GM23338 (cell line): ENCODE measurements around the gene PHTF1.

Source experiments
- CREB1 ChIP-seq: fragments of 250-450 bp; sonication (Bioruptor Pico); IDR thresholded peaks from 2 replicates; pipeline ENCODE4 v1.5.0; 2020; ENCODE audit warnings: low read depth, mild to moderate bottlenecking, moderate library complexity
- EZH2 ChIP-seq: fragments of 200-600 bp; sonication (generic); IDR thresholded peaks from one replicate; pipeline ENCODE4 v1.8.0; 2017; ENCODE audit warnings: antibody characterized with exemption, mild to moderate bottlenecking, low read depth; ENCODE audit not compliant: unreplicated experiment
- EZH2phosphoT487 ChIP-seq: fragments of 200-600 bp; sonication (generic); IDR thresholded peaks from one replicate; pipeline ENCODE4 v1.8.1; 2018; ENCODE audit warnings: antibody characterized with exemption; ENCODE audit not compliant: unreplicated experiment
- JUNB ChIP-seq: IDR thresholded peaks from one replicate; pipeline ENCODE4 v1.6.1; 2016; ENCODE audit warnings: antibody characterized with exemption; ENCODE audit not compliant: unreplicated experiment
- NANOG ChIP-seq: IDR thresholded peaks from 2 replicates; pipeline ENCODE4 v1.6.1; 2016; ENCODE audit warnings: antibody characterized with exemption, borderline replicate concordance
- POLR2AphosphoS5 ChIP-seq: IDR thresholded peaks from 2 replicates; pipeline ENCODE4 v1.6.1; 2016; ENCODE audit warnings: antibody characterized with exemption, low read depth
- STAT1 ChIP-seq: IDR thresholded peaks from one replicate; pipeline ENCODE4 v1.6.1; 2016; ENCODE audit warnings: antibody characterized with exemption; ENCODE audit not compliant: unreplicated experiment
- ZNF114 ChIP-seq: fragments of 250-450 bp; sonication (Bioruptor Pico); IDR thresholded peaks from 2 replicates; pipeline ENCODE4 v1.5.0; 2020; ENCODE audit warnings: mild to moderate bottlenecking, moderate library complexity
- ZNF331 ChIP-seq: fragments of 250-450 bp; sonication (Bioruptor Pico); IDR thresholded peaks from 2 replicates; pipeline ENCODE4 v1.5.0; 2020; ENCODE audit warnings: low read depth, mild to moderate bottlenecking, moderate library complexity
- TF ChIP-seq, protein P1 (sequence below), 2 experiments: fragments of 200-600 bp in 1 of 2; sonication (generic) in 1 of 2; conservative IDR thresholded peaks; 2 replicates each; pipeline versions ENCODE4 v1.5.1 to v1.6.1; 2016 to 2017; ENCODE audit warnings: antibody characterized with exemption in 2 of 2, low read depth in 2 of 2, mild to moderate bottlenecking in 2 of 2, moderate library complexity in 1 of 2
- TF ChIP-seq, protein P2 (sequence below): IDR thresholded peaks from one replicate; pipeline ENCODE4 v1.6.1; 2018; ENCODE audit warnings: antibody characterized with exemption; ENCODE audit not compliant: unreplicated experiment
- TF ChIP-seq, protein P3 (sequence below): IDR thresholded peaks from 2 replicates; pipeline ENCODE4 v1.6.1; 2016; ENCODE audit warnings: antibody characterized with exemption
- TF ChIP-seq, protein P4 (sequence below): fragments of 250-450 bp; sonication (Bioruptor Pico); IDR thresholded peaks from 2 replicates; pipeline ENCODE4 v1.5.0; 2020; ENCODE audit warnings: mild to moderate bottlenecking, moderate library complexity

DNA sequence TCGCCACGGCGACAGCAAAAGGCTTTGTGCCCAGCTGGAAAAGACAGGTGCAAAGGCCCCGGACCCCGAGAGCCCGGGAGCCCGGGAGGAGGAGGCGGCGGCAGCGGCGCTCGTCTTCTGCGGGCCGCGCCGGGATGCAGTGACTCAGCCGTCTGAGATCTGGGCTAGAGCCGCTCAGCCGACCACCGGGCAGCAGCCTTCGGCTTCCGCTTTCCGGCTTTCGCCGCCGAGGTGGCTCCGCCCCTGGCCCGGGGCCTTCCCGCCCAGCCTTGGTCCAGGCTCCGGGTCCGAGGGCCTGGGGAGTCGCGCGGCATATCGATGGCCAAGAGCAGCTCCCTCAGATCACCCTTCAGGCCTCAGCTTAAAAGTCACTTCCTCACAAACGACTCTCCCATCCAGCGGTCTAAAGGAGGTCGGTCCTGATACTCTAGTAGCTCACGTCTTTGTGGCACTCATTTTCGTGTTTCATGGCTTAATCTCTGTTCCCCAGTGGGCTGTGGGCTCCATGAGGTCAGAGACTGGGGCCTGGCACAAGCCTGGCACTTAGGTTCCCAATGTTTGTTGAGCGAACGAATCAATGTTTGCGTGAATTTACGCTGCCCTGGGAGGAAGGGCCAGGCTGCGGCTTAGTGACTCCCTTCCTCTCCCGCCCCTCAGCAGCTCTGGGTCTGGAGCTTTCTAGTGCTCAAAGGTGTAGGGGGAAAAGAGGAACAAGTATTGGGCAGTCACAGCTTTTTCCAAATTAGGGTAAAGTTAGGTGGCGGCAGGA is at the start of gene PHTF1:
- TF ChIP-seq, protein P1, sequence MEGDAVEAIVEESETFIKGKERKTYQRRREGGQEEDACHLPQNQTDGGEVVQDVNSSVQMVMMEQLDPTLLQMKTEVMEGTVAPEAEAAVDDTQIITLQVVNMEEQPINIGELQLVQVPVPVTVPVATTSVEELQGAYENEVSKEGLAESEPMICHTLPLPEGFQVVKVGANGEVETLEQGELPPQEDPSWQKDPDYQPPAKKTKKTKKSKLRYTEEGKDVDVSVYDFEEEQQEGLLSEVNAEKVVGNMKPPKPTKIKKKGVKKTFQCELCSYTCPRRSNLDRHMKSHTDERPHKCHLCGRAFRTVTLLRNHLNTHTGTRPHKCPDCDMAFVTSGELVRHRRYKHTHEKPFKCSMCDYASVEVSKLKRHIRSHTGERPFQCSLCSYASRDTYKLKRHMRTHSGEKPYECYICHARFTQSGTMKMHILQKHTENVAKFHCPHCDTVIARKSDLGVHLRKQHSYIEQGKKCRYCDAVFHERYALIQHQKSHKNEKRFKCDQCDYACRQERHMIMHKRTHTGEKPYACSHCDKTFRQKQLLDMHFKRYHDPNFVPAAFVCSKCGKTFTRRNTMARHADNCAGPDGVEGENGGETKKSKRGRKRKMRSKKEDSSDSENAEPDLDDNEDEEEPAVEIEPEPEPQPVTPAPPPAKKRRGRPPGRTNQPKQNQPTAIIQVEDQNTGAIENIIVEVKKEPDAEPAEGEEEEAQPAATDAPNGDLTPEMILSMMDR (conservative IDR thresholded peaks at IDR 0.05; ENCODE audit: low read depth in 2 of 2) = no peak
- TF ChIP-seq, protein P2, sequence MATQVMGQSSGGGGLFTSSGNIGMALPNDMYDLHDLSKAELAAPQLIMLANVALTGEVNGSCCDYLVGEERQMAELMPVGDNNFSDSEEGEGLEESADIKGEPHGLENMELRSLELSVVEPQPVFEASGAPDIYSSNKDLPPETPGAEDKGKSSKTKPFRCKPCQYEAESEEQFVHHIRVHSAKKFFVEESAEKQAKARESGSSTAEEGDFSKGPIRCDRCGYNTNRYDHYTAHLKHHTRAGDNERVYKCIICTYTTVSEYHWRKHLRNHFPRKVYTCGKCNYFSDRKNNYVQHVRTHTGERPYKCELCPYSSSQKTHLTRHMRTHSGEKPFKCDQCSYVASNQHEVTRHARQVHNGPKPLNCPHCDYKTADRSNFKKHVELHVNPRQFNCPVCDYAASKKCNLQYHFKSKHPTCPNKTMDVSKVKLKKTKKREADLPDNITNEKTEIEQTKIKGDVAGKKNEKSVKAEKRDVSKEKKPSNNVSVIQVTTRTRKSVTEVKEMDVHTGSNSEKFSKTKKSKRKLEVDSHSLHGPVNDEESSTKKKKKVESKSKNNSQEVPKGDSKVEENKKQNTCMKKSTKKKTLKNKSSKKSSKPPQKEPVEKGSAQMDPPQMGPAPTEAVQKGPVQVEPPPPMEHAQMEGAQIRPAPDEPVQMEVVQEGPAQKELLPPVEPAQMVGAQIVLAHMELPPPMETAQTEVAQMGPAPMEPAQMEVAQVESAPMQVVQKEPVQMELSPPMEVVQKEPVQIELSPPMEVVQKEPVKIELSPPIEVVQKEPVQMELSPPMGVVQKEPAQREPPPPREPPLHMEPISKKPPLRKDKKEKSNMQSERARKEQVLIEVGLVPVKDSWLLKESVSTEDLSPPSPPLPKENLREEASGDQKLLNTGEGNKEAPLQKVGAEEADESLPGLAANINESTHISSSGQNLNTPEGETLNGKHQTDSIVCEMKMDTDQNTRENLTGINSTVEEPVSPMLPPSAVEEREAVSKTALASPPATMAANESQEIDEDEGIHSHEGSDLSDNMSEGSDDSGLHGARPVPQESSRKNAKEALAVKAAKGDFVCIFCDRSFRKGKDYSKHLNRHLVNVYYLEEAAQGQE = no peak
- TF ChIP-seq EZH2phosphoT487 (no peak), POLR2AphosphoS5 (peak; percentile 77), CREB1 (CRISPR knock-in tag) (no peak), ZNF114 (CRISPR knock-in tag) (no peak), EZH2 (no peak), STAT1 (no peak), NANOG (no peak), ZNF331 (CRISPR knock-in tag) (no peak), JUNB (no peak)
- TF ChIP-seq, protein P3, sequence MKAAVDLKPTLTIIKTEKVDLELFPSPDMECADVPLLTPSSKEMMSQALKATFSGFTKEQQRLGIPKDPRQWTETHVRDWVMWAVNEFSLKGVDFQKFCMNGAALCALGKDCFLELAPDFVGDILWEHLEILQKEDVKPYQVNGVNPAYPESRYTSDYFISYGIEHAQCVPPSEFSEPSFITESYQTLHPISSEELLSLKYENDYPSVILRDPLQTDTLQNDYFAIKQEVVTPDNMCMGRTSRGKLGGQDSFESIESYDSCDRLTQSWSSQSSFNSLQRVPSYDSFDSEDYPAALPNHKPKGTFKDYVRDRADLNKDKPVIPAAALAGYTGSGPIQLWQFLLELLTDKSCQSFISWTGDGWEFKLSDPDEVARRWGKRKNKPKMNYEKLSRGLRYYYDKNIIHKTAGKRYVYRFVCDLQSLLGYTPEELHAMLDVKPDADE = 0 out of 2 replicates have a peak, but pooled peaks have one; percentile 12
- TF ChIP-seq, protein P4, sequence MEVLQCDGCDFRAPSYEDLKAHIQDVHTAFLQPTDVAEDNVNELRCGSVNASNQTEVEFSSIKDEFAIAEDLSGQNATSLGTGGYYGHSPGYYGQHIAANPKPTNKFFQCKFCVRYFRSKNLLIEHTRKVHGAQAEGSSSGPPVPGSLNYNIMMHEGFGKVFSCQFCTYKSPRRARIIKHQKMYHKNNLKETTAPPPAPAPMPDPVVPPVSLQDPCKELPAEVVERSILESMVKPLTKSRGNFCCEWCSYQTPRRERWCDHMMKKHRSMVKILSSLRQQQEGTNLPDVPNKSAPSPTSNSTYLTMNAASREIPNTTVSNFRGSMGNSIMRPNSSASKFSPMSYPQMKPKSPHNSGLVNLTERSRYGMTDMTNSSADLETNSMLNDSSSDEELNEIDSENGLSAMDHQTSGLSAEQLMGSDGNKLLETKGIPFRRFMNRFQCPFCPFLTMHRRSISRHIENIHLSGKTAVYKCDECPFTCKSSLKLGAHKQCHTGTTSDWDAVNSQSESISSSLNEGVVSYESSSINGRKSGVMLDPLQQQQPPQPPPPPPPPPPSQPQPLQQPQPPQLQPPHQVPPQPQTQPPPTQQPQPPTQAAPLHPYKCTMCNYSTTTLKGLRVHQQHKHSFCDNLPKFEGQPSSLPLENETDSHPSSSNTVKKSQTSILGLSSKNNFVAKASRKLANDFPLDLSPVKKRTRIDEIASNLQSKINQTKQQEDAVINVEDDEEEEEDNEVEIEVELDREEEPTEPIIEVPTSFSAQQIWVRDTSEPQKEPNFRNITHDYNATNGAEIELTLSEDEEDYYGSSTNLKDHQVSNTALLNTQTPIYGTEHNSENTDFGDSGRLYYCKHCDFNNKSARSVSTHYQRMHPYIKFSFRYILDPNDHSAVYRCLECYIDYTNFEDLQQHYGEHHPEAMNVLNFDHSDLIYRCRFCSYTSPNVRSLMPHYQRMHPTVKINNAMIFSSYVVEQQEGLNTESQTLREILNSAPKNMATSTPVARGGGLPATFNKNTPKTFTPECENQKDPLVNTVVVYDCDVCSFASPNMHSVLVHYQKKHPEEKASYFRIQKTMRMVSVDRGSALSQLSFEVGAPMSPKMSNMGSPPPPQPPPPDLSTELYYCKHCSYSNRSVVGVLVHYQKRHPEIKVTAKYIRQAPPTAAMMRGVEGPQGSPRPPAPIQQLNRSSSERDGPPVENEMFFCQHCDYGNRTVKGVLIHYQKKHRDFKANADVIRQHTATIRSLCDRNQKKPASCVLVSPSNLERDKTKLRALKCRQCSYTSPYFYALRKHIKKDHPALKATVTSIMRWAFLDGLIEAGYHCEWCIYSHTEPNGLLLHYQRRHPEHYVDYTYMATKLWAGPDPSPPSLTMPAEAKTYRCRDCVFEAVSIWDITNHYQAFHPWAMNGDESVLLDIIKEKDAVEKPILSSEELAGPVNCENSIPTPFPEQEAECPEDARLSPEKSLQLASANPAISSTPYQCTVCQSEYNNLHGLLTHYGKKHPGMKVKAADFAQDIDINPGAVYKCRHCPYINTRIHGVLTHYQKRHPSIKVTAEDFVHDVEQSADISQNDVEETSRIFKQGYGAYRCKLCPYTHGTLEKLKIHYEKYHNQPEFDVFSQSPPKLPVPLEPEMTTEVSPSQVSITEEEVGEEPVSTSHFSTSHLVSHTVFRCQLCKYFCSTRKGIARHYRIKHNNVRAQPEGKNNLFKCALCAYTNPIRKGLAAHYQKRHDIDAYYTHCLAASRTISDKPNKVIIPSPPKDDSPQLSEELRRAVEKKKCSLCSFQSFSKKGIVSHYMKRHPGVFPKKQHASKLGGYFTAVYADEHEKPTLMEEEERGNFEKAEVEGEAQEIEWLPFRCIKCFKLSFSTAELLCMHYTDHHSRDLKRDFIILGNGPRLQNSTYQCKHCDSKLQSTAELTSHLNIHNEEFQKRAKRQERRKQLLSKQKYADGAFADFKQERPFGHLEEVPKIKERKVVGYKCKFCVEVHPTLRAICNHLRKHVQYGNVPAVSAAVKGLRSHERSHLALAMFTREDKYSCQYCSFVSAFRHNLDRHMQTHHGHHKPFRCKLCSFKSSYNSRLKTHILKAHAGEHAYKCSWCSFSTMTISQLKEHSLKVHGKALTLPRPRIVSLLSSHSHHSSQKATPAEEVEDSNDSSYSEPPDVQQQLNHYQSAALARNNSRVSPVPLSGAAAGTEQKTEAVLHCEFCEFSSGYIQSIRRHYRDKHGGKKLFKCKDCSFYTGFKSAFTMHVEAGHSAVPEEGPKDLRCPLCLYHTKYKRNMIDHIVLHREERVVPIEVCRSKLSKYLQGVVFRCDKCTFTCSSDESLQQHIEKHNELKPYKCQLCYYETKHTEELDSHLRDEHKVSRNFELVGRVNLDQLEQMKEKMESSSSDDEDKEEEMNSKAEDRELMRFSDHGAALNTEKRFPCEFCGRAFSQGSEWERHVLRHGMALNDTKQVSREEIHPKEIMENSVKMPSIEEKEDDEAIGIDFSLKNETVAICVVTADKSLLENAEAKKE (CRISPR knock-in tag) = no peak
